ENCODE data around the gene PSAP. TPM values are rescaled to one million over a fixed set of nuclear protein-coding genes. Genes with fewer than 3 reads are reported as not detected.

The PSAP gene
- total and polyA plus RNA-seq, 2 experiments from 2014 or later: 151 to 391 TPM

DNA sequence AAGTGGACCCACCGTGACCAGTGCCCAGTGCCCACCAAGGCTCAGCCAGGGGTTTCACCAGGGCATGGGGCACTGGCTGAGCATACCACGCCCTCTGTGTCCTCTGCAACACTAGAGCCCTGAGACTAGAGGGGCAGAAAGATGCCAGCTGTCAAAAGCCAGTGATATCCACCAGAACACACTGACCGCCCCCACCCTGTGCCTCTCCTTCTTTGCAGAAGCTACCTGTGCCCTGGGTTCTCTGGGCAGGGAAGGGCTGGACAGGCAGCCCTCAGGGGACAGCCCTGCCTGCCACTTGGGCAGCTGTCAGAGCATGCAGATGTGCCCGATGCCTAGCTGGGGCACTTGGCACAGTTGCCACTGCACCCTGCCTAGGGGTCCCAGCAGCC, 78.2 kb downstream of the PSAP start (continued):
- no peak for TF ChIP-seq ZNF462 (CRISPR knock-in tag; IDR thresholded peaks at IDR 0.05)

GRCh38 chr10:71771821-71772617, 79.0 kb downstream of the PSAP start:
- H3K27me3 Mint-ChIP-seq (ENCODE audit: insufficient read depth, low read depth, poor library complexity): peaks cover 14% of the 10 kb centered on the region
- Histone ChIP-seq H3K4me2 (no peak overlapping the region), H3K9me2 (ENCODE audit: insufficient read depth) (no peaks in the 10 kb centered on the region), H3K79me2 (replicated peaks; ENCODE audit: insufficient read depth) (no peaks in the 10 kb centered on the region), H3K36me3 (ENCODE audit: insufficient read depth) (no peaks in the 10 kb centered on the region), H4K20me1 (replicated peaks; ENCODE audit: insufficient read depth) (no peaks in the 10 kb centered on the region), H3K4me1 (ENCODE audit: insufficient read depth) (no peaks in the 10 kb centered on the region), H2AFZ (no peak overlapping the region), H3K27ac (ENCODE audit: low read depth) (no peak overlapping the region), H3K27me3 (ENCODE audit: insufficient read depth) (peaks cover 12% of the 10 kb centered on the region; the same call in 1 of the 2 replicates), H3K4me3 (no peak overlapping the region), H3F3A (replicated peaks; ENCODE audit: low read depth) (no peaks in the 10 kb centered on the region)
- no peaks in the 10 kb centered on the region; the same call in 2 of the 3 replicates for H3K9me3 Mint-ChIP-seq
- H3K4me3 Mint-ChIP-seq: no peak overlapping the region
- no peak overlapping the region for H3K27ac Mint-ChIP-seq
- ATAC-seq (no peak), DNase-seq (ENCODE audit: low spot score) (no peak)
- no peaks in the 10 kb centered on the region for H3K36me3 Mint-ChIP-seq (ENCODE audit: low read depth)
- H3K4me1 Mint-ChIP-seq: peaks cover 9% of the 10 kb centered on the region
- TF ChIP-seq EZH2phosphoT487 (IDR thresholded peaks at IDR 0.05; ENCODE audit: unreplicated experiment) (no peak), CREB1 (CRISPR knock-in tag; IDR thresholded peaks at IDR 0.05; ENCODE audit: low read depth) (no peak), EZH2 (IDR thresholded peaks at IDR 0.05; ENCODE audit: low read depth, unreplicated experiment) (no peak), ZNF331 (CRISPR knock-in tag; IDR thresholded peaks at IDR 0.05; ENCODE audit: low read depth) (no peak), REST (IDR thresholded peaks at IDR 0.05; ENCODE audit: unreplicated experiment) (no peak)
